A549 (cell line): ENCODE data around the gene TAS2R38.

Source experiments
- CEBPB ChIP-seq, 2 experiments: fragments of >200 bp in 1 of 2; sonication (Bioruptor Twin) in 1 of 2; formaldehyde crosslinking in 1 of 2; IDR thresholded peaks; 2 replicates each; pipeline ENCODE4 v1.6.1; 2012 to 2016
- EHF ChIP-seq: fragments of 250-450 bp; sonication (Bioruptor Pico); IDR thresholded peaks from 2 replicates; pipeline ENCODE4 v1.5.0; 2020; ENCODE audit warnings: mild to moderate bottlenecking
- EHMT2 ChIP-seq: fragments of 200-600 bp; sonication (generic); IDR thresholded peaks from 2 replicates; pipeline ENCODE4 v1.6.1; 2016; ENCODE audit warnings: antibody characterized with exemption, low read depth, mild to moderate bottlenecking, moderate library complexity
- JUN ChIP-seq, 2 experiments: fragments of >200 bp; sonication (Bioruptor Twin); formaldehyde crosslinking; IDR thresholded peaks; 2 replicates in 1 of 2; 3 replicates in 1 of 2; pipeline ENCODE4 v1.6.1; 2016 to 2017
- JUNB ChIP-seq: fragments of >200 bp; sonication (Bioruptor Twin); formaldehyde crosslinking; IDR thresholded peaks from 2 replicates; pipeline ENCODE4 v1.6.1; 2016
- MAFK ChIP-seq: fragments of 450-650 bp; IDR thresholded peaks from 2 replicates; pipeline ENCODE4 v1.6.1; 2014; ENCODE audit not compliant: partially characterized antibody
- PHF8 ChIP-seq: fragments of 200-600 bp; sonication (generic); IDR thresholded peaks from 2 replicates; pipeline ENCODE4 v1.6.1; 2016; ENCODE audit warnings: low read depth, mild to moderate bottlenecking, antibody characterized with exemption, moderate library complexity, borderline replicate concordance
- POLR2A ChIP-seq: IDR thresholded peaks from 2 replicates; pipeline ENCODE4 v1.6.1; 2012; ENCODE audit warnings: mild to moderate bottlenecking, low read length
- RCOR1 ChIP-seq: fragments of 150-350 bp; IDR thresholded peaks from 2 replicates; pipeline ENCODE4 v1.6.1; 2014; ENCODE audit warnings: antibody characterized with exemption, low read length, low read depth
- ZC3H11A ChIP-seq: fragments of 450-650 bp; IDR thresholded peaks from 2 replicates; pipeline ENCODE4 v1.6.1; 2014; ENCODE audit warnings: antibody characterized with exemption, mild to moderate bottlenecking
- TF ChIP-seq, protein P1 (sequence below): fragments of >200 bp; sonication (Bioruptor Twin); formaldehyde crosslinking; IDR thresholded peaks from 3 replicates; pipeline ENCODE4 v1.5.1; 2016
- TF ChIP-seq, protein P2 (sequence below): IDR thresholded peaks from 2 replicates; pipeline ENCODE4 v1.6.1; 2012
- TF ChIP-seq, protein P3 (sequence below): fragments of 200-600 bp; sonication (generic); IDR thresholded peaks from 2 replicates; pipeline ENCODE4 v1.6.1; 2016; ENCODE audit warnings: antibody characterized with exemption, mild to moderate bottlenecking, moderate library complexity

DNA sequence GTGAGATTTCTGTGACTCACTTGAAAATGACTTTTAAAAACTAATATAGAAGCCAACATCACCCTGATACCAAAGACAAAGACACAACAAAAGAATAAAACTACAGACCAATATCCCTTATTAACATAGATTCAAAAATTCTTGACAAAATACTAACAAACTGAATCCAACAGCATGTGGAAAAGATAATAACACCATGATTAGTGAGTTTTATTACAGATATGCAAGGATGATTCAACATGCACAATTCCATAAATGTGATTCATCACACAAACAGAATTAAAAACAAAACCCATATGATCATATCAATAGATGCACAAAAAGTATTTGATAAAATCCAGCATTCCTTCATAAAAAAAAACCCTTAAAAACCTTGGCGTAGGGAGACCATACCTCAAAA, 28.6 kb upstream of the TAS2R38 start:
- TF ChIP-seq MAFK (no peak), POLR2A (no peak), JUN (IDR thresholded peaks at IDR 0.05) (no peak), JUNB (no peak), EHF (CRISPR knock-in tag) (no peak), ZC3H11A (no peak), EHMT2 (no peak), PHF8 (no peak), CEBPB (IDR thresholded peaks at IDR 0.05) (no peak), RCOR1 (no peak)
- TF ChIP-seq, protein P1, sequence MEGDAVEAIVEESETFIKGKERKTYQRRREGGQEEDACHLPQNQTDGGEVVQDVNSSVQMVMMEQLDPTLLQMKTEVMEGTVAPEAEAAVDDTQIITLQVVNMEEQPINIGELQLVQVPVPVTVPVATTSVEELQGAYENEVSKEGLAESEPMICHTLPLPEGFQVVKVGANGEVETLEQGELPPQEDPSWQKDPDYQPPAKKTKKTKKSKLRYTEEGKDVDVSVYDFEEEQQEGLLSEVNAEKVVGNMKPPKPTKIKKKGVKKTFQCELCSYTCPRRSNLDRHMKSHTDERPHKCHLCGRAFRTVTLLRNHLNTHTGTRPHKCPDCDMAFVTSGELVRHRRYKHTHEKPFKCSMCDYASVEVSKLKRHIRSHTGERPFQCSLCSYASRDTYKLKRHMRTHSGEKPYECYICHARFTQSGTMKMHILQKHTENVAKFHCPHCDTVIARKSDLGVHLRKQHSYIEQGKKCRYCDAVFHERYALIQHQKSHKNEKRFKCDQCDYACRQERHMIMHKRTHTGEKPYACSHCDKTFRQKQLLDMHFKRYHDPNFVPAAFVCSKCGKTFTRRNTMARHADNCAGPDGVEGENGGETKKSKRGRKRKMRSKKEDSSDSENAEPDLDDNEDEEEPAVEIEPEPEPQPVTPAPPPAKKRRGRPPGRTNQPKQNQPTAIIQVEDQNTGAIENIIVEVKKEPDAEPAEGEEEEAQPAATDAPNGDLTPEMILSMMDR: no peak
- TF ChIP-seq, protein P2, sequence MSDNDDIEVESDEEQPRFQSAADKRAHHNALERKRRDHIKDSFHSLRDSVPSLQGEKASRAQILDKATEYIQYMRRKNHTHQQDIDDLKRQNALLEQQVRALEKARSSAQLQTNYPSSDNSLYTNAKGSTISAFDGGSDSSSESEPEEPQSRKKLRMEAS: no peak
- TF ChIP-seq, protein P3, sequence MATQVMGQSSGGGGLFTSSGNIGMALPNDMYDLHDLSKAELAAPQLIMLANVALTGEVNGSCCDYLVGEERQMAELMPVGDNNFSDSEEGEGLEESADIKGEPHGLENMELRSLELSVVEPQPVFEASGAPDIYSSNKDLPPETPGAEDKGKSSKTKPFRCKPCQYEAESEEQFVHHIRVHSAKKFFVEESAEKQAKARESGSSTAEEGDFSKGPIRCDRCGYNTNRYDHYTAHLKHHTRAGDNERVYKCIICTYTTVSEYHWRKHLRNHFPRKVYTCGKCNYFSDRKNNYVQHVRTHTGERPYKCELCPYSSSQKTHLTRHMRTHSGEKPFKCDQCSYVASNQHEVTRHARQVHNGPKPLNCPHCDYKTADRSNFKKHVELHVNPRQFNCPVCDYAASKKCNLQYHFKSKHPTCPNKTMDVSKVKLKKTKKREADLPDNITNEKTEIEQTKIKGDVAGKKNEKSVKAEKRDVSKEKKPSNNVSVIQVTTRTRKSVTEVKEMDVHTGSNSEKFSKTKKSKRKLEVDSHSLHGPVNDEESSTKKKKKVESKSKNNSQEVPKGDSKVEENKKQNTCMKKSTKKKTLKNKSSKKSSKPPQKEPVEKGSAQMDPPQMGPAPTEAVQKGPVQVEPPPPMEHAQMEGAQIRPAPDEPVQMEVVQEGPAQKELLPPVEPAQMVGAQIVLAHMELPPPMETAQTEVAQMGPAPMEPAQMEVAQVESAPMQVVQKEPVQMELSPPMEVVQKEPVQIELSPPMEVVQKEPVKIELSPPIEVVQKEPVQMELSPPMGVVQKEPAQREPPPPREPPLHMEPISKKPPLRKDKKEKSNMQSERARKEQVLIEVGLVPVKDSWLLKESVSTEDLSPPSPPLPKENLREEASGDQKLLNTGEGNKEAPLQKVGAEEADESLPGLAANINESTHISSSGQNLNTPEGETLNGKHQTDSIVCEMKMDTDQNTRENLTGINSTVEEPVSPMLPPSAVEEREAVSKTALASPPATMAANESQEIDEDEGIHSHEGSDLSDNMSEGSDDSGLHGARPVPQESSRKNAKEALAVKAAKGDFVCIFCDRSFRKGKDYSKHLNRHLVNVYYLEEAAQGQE: no peak
